Left hindlimb (tissue), 1 donor: ENCODE data around the gene KIAA0753.
"Not testable (repeated sequence)": the region's sequence is repeated elsewhere in the genome, so short reads cannot be mapped to it uniquely, and the experiment has no call there.

Source experiments
- DNase-seq: peaks from one replicate; pipeline ENCODE4 v3.0.0-alpha.2; 2018

Gene KIAA0753

GRCh38 chr17:6596081-6596480, 44.4 kb downstream of the KIAA0753 start:
- DNase-seq, result no peak

- not testable (repeated sequence) for DNase-seq
Observed at GRCh38 chr17:6593371-6593770, 47.1 kb downstream of the KIAA0753 start.

- no peak for DNase-seq
Observed at GRCh38 chr17:6592173-6592572, 48.3 kb downstream of the KIAA0753 start.

GRCh38 chr17:6591599-6592158, 48.8 kb downstream of the KIAA0753 start:
- no peak for DNase-seq

GRCh38 chr17:6589266-6589946, 51.1 kb downstream of the KIAA0753 start:
- DNase-seq, result no peak

GRCh38 chr17:6588165-6588564, 52.3 kb downstream of the KIAA0753 start:
- DNase-seq, result no peak

GRCh38 chr17:6587310-6587709, 53.2 kb downstream of the KIAA0753 start:
- no peak for DNase-seq

GRCh38 chr17:6583411-6583810, 57.1 kb downstream of the KIAA0753 start:
- no peak for DNase-seq

- no peak for DNase-seq
Observed at GRCh38 chr17:6580625-6581024, 59.9 kb downstream of the KIAA0753 start.

- DNase-seq, result no peak
Observed at GRCh38 chr17:6578491-6578890, 62.0 kb downstream of the KIAA0753 start.

GRCh38 chr17:6577686-6578263, 62.7 kb downstream of the KIAA0753 start:
- no peak for DNase-seq

GRCh38 chr17:6576038-6576785, 64.3 kb downstream of the KIAA0753 start:
- no peak for DNase-seq

GRCh38 chr17:6575596-6575988, 64.9 kb downstream of the KIAA0753 start:
- no peak for DNase-seq

GRCh38 chr17:6574687-6575595, 65.6 kb downstream of the KIAA0753 start:
- no peak for DNase-seq

GRCh38 chr17:6573982-6574686, 66.4 kb downstream of the KIAA0753 start:
- no peak for DNase-seq

GRCh38 chr17:6573495-6573894, 67.0 kb downstream of the KIAA0753 start:
- DNase-seq, result not testable (repeated sequence)

GRCh38 chr17:6572972-6573370, 67.5 kb downstream of the KIAA0753 start:
- DNase-seq, result no peak

- no peak for DNase-seq
Observed at GRCh38 chr17:6571452-6571781, 69.1 kb downstream of the KIAA0753 start.

GRCh38 chr17:6570731-6571451, 69.6 kb downstream of the KIAA0753 start:
- no peak for DNase-seq

- no peak for DNase-seq
Observed at GRCh38 chr17:6569370-6570285, 70.9 kb downstream of the KIAA0753 start.
